GM21515 (cell line): ENCODE measurements around the gene PHRF1.
"Not testable (repeated sequence)": the region's sequence is repeated elsewhere in the genome, so short reads cannot be mapped to it uniquely, and the experiment has no call there.

Experiments
- ATAC-seq: cut with Tn5 transposase; IDR thresholded peaks from one replicate; pipeline ENCODE4 v1.9.1; 2021; ENCODE audit not compliant: unreplicated experiment

PHRF1 gene

DNA sequence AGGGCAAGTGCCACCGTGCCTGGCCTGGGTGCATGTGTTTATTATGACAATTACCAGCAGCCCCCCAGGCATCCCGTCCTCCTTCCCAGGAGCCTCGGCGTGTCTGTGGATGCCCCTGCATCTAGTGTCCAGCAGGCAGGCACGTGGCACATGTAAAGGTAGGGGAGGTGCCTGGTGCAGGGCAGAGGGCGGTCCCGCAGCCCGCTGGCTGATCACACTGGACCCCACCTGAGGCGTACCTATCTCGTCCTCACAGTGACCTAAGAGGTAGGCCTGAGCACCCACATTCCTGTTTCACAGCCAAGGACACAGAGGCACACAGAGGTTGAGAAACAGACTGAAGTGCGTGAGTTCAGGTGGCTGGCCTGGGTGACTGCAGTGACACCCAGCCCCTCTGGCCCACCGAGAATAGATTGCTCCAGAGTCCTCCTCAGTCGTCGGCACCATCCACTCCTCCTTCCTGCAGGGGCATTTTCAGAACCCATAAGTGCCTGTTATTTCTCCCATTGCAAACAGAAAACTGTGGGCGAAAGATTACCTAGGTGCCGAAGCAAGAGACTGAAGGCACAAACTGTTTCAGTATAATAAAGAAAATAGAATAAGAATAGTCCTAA lies 3.0 kb upstream of the PHRF1 start:
- no peak for ATAC-seq

DNA sequence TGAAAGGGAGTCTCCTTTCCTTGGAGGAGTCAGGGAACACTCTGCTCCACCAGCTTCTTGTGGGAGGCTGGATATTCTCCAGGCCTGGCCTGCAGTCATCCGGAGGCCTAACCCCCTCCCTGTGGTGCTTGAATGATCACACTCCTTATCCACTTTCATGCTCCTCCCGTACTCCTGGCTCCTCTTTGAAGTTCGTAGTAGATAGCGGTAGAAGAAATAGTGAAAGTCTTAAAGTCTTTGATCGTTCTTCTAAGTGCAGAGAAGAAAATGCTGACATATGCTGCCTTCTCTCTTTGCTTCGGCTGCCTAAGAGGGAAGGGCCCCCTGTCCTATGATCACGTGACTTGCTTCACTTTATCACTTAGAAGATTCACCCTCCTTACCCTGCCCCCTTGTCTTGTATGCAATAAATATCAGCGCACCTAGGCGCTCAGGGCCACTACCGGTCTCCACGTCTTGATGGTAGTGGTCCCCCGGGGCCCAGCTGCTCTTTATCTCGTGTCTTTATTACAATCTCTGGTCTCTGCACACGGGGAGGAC lies 2.2 kb upstream of the PHRF1 start:
- ATAC-seq: not testable (repeated sequence)

DNA sequence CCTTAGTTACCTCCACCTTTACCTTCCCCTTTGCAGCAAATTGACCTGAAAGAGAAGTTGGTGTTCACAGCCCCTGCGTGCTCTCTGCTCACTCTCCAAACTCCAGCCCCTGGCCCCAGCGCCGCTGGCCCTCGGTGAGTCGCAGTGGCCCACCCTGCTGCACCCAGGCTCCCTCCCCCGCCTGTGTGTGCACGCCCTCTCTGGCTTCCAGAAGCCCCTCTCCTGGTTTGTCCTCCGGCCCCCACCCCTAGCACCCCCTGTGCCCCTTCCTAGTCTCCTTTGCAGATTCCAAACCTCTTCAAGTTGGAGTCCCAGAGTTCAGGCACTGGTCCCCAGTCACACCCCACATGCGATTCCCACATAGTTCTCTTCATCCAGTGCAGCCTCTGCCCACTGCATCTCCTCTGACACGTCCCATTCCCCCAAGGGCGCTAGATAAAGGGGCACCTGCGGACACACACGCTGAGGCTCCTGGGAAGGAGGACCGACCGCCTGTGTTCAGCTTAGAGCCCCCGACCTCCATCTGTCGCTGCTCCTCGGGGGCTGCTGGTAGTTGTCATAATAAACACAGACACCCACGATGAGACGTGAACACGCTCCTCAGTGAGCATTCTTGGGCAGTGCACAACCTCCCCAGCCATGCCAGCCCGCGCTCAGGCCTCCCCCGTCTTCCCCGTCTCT lies 1.5 kb upstream of the PHRF1 start:
- ATAC-seq: no peak

DNA sequence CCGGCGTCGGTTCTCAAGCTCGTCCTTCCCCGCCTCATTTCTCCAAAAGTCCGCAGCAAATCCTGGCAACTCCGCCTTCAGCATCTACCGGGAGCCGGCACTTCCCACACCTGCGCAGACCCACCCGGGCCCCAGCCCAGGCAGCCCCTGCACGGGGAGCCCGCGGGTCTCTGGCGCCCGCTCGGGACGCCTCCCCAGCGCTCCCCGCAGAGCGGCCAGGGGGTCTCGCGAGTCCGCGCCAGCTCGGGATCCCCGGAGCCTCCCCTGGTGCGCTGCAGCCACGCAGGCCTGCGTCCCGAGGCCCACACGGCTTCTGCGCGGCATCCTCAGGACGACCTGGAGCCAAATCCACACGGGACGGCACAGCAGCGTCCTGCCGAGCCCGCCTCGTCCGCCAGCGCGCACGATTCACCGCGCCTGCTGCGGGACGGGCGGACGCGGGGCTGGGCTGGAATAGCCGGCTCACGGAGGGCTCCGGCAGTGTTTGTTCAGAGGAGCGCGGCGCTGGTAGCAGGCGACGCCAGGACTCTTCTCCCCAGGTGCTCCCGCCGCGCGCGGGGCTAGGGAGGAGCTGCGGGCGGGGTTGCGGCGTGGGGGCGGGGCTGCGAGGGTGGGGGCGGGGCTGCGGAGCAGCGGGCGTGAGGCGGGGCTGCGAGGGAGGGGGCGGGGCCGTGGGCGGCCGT lies 816 bp upstream of the PHRF1 start:
- no peak for ATAC-seq

DNA sequence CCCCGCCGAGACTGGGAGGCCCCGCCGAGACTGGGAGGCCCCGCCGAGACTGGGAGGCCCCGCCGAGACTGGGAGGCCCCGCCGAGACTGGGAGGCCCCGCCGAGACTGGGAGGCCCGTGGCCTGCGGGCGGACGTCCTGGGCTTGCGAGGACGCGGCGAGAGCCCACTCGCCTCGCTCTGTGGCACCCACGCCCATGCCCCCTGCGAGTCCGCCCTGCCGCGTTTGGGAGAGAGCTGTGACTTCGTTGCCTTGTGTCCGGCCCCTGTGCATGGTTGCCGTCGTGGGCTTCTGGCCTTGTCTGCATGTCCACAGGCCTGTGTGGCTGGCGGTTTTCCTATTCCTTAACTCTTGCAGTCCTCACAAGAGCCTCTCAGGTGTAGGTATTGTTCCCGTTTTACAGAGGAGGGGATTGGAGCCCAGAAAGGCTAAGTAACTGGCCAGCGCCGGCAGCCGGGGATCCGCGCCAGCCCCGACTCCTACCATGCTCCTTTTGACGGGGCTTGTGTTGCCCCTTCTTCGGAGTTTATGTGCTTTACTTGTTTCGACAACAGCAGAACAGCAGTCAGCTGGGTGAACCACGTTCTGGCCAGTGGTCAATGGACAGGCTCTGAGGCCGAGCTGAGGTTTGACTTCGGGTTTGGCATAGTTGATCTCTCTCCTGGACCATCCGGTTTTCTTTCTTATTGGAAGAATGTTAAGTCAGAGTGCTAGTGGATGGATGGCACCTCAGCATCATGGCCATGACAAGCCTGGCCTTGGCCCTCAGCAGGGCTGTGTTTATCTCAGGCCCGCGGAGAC lies 741 bp downstream of the PHRF1 start:
- no peak for ATAC-seq

DNA sequence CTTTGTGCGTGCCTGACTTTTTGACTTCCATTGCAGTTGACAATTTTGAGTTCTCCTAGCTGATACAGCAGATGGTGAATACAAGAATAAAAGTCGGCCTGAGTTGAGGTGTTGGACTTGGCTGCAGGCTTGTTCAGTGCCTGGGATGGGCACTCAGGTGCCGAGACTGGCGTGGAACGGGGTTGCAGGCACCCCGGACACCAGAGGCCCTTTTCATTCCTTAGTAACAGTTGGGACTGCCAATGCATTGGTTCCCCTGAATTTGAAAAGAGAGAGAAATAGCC lies 1.3 kb downstream of the PHRF1 start:
- ATAC-seq: no peak

DNA sequence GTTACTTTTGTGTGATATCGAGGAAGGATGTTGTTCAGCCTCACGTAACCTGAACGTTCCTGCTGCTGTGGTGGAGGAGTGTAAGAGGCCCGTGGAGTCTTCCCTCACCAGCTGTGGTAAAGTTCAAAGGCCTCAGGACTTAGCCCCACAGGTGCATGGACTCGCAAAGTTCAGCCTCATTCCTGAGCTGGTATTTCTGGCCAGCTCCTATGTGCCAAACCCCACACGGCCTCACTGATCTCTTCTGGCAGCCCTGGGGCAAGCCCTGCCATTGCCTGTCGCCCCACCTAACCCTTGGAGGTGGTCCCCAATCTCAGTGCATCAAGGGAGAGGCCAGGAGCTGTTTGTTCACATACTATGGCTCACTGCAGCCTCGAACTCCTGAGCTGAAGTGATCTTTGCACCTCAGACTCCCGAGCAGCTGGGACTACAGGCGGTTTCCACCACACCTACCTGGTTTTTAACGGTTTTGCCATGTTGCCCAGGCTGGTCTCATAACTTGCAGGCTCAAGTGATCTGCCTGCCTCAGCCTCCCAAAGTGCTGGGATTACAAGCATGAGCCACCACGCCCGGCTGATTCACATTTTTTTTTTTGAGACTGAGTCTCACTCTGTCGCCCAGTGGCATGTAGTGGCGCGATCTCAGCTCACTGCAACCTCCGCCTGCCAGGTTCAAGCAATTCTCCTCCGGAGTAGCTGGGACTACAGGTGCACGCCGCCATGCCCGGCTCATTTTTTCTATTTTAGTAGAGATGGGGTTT lies 2.2 kb downstream of the PHRF1 start:
- ATAC-seq: no peak

DNA sequence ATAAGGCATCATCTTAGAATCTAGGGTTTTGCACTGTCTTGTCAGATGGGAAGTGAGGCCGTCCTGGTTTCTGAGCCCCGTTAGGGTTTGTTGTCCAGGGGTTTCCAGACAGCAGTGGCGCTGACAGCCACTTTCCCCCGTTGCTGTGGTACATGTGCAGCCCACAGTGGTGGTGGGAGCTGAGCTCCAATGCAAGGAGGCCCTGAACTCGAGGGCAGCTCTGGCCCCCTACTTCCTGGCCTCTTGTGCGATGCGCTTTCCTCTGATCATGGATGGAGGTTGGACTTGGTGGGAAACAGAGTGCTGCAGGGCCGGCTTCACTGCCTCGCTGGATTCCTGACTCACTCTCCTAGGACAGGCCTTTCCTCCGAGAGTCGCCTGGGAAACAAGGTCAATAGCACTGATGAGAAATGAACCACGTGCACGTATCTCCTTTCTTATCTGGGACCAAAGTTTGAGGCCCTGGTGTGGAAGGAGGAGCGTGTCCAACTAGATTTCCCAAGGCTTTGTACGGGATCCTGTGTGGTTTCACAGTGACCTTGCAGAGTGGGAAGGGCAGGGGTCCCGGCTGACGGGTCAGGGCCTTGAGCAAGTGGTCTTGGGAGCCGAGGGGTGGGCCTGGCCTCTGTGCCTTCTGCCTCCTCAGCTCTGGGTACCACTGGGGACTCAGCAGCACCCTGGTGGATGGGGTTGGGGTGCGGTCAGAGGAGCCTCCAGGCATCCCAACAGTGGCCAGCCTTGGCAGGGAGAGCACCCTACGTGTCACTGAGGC lies 3.7 kb downstream of the PHRF1 start:
- no peak for ATAC-seq

DNA sequence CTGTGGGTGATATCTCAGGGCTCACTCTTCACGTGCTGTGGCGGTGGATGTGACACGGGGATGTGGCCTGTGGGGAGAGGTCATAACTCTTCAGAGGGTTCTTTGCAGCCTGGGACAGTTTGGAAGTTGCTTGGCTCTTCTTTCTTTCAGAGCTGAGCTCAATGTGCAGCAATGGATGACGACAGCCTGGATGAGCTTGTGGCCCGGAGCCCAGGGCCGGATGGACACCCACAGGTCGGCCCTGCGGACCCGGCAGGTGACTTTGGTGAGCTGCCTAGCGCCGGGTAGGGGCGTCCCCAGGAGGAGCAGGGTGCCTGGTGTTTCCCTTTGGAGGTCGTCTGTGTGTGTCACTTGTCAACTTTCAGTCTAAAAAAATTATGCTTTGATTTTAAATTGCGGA lies 5.1 kb downstream of the PHRF1 start:
- no peak for ATAC-seq

DNA sequence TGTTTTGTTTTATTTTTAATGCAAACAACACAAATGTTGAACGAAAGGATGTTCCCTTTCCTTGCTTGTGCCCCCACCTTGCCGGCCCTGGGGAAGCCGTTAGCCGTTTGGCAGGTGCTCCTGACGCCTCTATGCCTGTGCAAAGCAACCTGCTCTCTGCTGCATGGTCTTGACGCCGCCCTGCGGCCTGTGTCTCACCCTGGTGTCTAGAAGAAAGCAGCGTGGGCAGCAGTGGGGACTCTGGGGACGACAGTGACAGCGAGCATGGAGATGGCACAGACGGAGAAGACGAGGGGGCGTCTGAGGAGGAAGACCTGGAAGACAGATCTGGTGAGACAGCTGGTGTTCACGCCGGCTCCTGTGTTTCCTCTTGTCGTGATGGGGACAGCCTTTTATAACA lies 5.5 kb downstream of the PHRF1 start:
- ATAC-seq: no peak

DNA sequence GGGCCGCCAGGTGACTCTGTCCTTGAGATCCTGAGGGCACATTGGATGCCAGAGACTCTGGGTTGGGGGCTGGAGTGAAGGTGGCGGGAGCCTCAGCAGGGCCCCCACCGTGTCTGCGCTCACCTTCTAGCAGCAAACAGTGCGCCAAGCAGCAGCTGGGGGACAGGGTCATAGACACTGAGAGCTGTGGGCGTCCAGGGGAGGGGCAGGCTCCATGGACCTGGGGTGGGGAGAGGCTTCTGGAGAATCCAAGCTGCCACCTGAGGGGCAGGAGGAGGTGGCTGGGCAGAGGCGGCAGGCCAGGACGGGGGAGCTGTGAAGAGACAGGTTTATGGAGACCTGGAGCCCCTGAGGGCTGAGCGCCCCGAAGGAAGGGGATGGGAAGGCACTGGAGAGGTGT lies 8.0 kb downstream of the PHRF1 start:
- ATAC-seq: no peak

DNA sequence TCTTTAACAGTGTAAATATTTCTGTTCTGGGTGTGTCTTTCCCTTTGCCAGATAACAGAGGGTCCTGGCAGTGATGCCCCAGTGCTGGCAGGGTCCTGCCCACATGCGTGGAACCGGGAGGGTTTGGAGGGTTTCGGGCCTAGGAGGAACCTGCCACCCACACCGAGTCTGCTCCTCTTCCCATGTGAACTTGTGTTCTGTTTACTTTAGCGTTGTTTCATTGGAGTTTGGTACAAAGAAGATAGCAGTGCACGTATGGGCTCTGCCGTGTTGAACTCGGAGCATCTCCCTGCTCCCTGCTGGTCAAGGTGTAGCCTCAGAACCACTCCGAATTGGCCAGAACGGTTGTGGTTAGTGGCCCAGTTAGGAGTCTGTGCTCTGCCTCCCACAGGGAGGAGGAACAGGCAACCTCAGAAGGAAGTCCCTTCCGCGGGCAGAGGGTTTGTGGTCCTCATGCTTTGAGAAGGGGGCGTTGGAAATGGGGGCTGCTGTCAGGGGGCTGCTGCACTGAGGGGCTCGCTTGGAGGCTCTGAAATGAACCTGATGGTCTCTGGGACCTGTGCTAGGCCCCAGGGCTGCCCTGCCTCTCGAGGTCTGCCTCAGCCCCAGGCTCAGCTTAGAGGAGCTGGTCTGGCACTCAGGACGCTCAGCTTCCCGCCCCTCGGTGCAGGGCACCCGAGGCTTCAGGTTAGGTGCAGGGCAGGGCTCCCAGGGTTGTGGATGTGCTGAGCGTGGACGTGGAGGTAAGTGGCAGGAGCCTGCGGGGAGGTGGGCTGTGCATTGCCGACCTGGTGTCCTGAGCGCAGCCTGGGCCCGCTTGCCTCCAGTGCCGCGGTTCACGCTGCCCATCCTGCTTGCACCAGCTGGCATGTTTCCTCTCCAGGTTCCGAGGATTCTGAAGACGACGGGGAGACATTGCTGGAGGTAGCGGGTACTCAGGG lies 10.4 kb downstream of the PHRF1 start:
- ATAC-seq: no peak

DNA sequence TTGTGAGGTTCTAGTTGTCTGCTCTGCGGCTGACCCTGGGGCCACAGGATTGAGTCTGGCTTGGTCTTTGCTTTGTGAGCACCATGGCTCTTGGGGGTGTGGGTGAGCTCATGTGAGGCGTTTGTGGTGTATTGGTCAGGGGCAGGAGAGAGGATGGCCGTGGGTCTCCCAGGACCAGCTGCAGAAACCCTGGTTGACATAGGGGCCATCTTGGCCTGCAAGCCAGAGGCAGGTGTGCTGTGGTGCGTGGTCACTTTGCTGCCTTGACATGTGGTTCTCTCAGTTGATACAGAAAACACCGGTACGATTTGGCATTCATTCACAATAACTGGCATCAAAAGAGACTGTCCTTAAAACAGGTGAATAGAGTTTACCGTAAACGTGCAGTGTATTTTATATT lies 11.3 kb downstream of the PHRF1 start:
- ATAC-seq: no peak

DNA sequence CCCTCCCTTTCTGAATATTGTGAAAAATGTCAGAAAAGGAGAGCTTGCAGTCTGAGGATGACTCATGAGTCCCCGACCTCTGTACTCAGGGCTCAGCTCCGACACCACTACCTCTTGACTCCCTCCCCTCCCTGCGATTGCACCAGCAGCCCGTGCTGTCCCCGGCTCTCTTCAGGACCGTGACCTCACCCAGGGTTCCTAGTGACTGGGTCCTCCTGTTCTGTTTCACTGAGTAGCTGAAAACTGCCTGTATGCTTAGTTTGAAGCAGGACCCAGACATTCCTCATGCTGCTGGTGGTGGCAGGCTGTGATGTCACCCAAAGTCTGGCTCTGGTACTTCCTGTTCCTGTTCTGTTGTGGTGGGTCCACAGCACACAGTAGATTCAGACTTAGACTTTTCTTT lies 11.7 kb downstream of the PHRF1 start:
- ATAC-seq: no peak

DNA sequence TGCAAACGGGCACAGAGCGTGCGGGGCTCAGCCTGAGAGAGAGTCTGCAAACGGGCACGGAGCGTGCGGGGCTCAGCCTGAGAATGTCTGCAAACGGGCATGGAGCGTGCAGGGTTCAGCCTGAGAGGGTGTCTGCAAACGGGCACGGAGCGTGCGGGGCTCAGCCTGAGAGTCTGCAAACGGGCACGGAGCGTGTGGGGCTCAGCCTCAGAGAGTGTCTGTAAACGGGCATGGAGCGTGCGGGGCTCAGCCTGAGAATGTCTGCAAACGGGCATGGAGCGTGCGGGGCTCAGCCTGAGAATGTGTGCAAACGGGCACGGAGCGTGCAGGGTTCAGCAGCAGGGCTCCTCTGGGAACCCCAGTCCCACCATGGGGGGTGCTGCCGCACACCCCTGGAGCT lies 13.5 kb downstream of the PHRF1 start:
- ATAC-seq: no peak

DNA sequence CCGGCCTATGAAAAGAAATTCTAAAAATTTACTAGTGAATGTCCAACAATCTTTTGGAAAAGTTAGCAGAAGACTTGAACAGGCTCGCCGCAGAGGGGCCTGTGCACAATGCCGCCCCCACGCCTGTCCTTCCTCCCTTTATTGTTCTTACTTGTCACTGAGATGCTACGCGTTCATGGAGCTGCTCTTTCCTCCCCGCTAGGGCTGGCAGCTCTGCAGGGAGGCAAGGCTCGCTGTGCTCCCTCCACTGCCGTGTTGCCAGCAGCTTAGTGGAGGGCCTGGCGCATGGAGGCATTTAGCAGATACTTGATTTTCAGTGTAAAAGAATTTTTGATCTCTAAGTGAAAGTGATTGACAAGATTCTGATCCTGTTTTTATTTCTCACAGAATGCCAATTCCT lies 14.7 kb downstream of the PHRF1 start:
- ATAC-seq: no peak

DNA sequence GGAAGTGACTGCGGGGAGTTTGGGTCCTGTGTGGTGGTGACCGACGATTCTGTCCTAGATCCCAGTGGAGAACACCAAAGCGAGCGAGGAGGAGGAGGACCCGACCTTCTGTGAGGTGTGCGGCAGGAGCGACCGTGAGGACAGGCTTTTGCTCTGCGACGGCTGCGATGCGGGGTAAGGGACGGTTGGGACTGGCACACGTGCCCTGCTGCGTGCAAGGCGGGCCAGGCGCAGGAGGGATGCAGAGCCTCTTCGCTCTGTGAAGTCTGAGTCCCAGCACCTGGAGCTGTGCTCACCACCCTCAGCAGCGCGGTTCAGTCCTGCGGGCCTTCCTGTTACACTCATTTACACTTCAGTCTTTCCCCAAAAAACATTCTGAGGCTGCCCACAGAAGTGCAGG lies 16.2 kb downstream of the PHRF1 start:
- ATAC-seq: no peak

DNA sequence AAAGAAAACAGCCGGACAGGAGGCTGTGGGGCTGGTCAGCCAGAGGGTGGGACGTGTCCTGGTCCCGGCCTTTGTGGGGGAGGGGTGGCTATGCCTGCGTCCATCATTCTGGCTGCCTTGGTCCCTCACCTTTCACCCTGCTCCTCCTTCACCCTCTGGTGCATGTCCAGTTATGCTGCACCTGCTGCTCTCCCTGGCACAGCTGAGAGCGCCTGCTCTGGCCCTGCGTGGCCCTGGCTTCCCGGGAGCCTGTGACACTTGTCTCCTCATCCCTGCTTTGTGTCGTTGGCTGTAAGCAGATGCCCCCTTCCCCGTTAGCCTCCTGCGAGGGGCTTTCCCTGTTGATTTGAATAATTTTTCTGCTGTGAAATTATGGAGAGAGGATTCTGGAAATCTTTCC lies 16.6 kb downstream of the PHRF1 start:
- no peak for ATAC-seq

DNA sequence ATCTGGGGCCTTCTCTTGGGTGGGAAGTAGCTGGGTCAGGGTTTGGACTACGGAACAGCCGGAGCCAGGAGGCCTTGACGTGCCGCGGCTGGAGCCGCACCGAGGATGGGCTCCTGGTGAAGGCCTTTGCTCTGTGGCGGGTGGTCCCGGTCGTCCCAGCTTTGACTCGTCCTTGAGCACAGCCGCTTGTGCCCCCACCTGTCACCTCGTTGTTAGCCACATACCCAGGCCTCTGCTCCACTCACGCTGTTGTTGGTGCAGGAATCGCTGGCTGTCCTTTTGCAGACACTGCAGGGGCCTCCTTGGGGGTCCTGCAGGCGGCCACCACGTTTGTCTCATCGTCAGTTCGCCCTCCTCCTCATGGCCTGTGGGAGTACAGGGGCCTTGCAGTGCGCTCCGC lies 17.1 kb downstream of the PHRF1 start:
- ATAC-seq: no peak
